ENCODE data around the gene ZNF560. TPM values are rescaled to one million over a fixed set of nuclear protein-coding genes. Genes with fewer than 3 reads are reported as not detected.

ZNF560 gene
- total RNA-seq (2022; extraction: Qiagen RNA extraction): not detected in 5 replicates

DNA sequence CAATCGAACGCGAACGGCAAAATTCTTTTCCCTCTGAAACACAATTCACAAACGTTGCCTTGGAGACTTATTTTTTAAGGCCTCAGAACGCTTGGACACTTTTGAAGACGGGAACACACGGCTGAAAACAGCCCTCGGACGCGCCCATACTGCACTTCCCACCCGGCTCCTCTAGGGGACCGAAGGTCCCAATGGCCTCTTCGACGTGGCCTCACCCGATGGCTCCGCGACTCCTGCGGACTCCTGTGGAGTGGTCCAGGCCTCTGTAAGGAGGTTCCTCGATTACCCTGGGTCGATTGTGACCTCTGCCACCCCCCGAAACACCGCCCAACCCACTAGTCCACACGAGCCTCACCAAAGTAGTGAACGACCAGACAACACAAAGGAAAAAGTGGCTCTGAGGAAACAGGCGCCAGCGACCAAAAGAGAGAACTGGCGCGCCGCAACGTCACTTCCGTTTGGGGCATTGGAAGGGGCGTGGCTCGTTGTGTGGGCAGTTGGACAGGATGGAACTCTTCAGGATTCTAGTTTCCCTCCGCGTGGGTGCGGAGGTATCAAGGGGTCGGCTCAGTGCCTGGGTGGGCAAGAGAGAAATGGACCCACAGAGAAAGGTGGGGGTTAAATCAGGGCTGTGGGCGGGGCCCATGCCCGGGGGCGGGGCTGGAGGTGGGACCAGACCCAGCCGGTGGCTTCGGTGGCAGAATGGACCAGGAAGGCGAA, at the start of gene ZNF560:
Gene ZNF560 (minus strand): TSS at position 434 of the 720 bp plus-strand sequence. CDS start 23,303 bp downstream, outside the sequence.

DNA sequence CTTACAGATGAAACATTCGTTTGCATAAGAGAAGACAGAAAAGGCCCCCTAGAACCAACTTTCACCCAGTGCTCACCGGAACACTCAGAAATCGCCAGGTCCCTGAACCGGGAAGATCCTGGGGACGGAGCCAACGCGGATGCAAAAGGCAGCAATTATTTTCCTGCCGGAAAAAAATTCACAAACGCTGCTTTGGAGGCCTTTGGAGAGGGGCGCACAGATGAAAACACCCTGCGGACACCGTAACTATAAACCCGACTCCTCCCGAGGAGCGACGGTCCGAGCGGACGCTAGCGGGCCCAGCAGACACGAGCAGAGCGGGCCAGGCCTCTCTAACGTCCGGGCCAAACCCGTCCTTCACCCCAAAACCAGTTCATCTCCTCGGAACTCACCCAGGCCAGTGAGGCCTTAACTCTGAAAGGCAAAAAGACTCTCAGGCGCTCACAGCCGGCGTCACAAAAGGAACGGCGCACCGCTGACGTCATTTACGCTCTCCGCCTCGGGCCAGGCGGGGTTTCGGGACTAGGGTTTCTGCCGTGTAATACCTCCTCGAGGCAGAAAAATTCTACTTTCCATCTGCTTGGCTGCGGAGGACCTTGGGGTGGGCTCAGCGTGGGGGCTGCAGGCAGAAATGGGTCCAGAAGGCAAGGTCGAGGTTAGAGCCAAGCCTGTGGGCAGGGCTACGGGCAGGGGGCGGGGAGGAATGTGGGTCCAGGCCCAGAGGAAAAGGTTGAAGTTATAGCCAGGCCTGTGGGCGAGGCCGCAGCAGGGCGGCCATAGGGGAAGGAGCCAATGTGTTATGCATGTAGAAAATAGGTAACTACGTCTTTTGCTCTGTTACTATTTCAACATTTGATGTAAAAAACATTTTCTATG, 40.0 kb upstream of the ZNF560 start, which contains the start of gene ZNF426:
Gene ZNF426 (minus strand): TSS at position 463 of the 876 bp plus-strand sequence. CDS start 2,413 bp downstream, outside the sequence.

DNA sequence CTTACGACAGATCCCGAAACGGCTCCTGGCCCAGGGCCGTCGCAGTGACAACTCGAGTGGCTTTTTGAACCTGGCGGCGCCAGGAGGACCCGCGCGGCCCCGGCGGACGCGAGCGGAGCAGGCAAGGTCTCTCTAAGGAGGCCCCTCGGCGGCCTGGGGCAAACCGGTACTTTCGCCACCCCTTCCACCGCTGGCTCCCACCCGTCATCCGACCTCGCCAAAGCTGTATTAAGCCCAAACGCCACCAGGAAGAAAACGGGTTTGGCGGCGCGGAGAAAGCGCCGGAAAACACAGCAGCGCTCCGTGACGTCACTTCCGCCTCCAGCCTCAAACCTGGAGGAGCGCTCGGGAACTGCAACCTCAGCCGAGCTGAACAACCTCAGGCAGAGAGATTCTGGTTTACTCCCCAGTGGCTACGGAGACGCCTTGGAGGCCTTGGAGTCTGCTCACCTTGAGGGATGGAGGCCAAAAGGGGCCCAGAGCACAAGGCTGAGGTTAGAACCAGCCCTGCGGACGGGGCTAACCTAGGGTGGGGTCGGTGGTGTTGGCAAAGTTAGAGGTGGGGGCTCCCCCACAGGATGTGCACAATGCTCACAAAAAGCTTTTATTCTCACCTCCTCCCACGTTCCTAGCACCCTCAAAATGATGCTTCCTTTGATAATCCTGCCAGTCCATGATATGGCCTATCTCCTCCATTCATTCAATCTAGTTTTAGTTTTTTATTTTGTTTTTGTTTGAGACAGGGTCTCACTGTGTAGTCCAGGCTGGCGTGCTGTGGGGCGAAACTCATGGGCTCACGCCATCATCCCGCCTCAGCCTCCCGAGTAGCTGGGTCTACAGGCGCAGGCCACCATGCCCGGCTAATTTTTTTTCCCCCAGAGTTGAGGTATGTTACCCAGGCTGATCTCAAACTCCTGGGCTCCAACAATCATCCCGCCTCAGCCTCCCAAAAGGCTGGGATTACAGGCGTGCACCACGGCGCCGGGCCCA, 62.8 kb downstream of the ZNF560 start, which contains the start of gene ZNF266:
Gene ZNF266 (minus strand): TSS at position 295 of the 990 bp plus-strand sequence. CDS start 15,484 bp downstream, outside the sequence.

Other genes with a start within 250 kb of the ZNF560 start
- gene OR7E24, start 247.7 kb downstream of the ZNF560 start, total RNA-seq (2022; extraction: Qiagen RNA extraction): not detected in 5 replicates
- gene ZNF699, start 188.8 kb downstream of the ZNF560 start, total RNA-seq (2022; extraction: Qiagen RNA extraction): 0.85 to 1.4 TPM (median 1.3 TPM) in 5 replicates
- gene ZNF559, start 174.4 kb downstream of the ZNF560 start, total RNA-seq (2022; extraction: Qiagen RNA extraction): 4.5 to 5.6 TPM (median 4.7 TPM) in 5 replicates
- gene ZNF177, start 135.6 kb downstream of the ZNF560 start, total RNA-seq (2022; extraction: Qiagen RNA extraction): 0.43 to 0.76 TPM (median 0.58 TPM) in 5 replicates
- 2.9 to 4.4 TPM (median 3.4 TPM) in 5 replicates for gene ZNF266, start 63.0 kb downstream of the ZNF560 start, total RNA-seq (2022; extraction: Qiagen RNA extraction)
- 0.56 to 1.4 TPM (median 0.99 TPM) in 5 replicates for gene ZNF426, start 40.0 kb upstream of the ZNF560 start, total RNA-seq (2022; extraction: Qiagen RNA extraction)
- 3.0 to 4.5 TPM (median 3.0 TPM) in 5 replicates for gene ZNF121, start 85.9 kb upstream of the ZNF560 start, total RNA-seq (2022; extraction: Qiagen RNA extraction)
- gene ZNF561, start 122.6 kb upstream of the ZNF560 start, total RNA-seq (2022; extraction: Qiagen RNA extraction): 7.5 to 17.1 TPM (median 8.7 TPM) in 5 replicates
- gene ZNF562, start 176.5 kb upstream of the ZNF560 start, total RNA-seq (2022; extraction: Qiagen RNA extraction): 5.2 to 9.3 TPM (median 5.9 TPM) in 5 replicates

All from A549 treated with Hydrocortisone at 1 μM for 4 hours (cell line).